Heart left ventricle (tissue), 16 donors: ENCODE measurements around the gene TFEB. TPM values are rescaled to one million over a fixed set of nuclear protein-coding genes. Genes with fewer than 3 reads are reported as not detected.

Experiments used
- ATAC-seq, 4 donors: fragments of 200-7000 bp; cut with Tn5 transposase; one replicate each; pipeline ENCODE4 v1.9.1; 2020 to 2022; ENCODE audit warnings: moderate library complexity in 4 of 4, mild to moderate bottlenecking in 3 of 4, moderate number of reproducible peaks in 1 of 4
- DNase-seq, 5 donors: peaks; one replicate each; pipeline ENCODE4 v3.0.0-alpha.2; 2020
- H3K27ac ChIP-seq, 12 donors: fragments of 200-600 bp; sonication (generic) in 4 of 12; one replicate each; pipeline versions ENCODE4 v1.5.0 to v1.8.0; 2016 to 2022; ENCODE audit warnings: mild to moderate bottlenecking in 2 of 12
- H3K27me3 ChIP-seq, 9 donors: fragments of 200-600 bp; sonication (generic) in 2 of 9; one replicate each; pipeline versions ENCODE4 v1.5.1 to v1.8.0; 2016 to 2022; ENCODE audit warnings: mild to moderate bottlenecking in 3 of 9
- H3K36me3 ChIP-seq, 9 donors: fragments of 200-600 bp; sonication (generic) in 2 of 9; one replicate each; pipeline versions ENCODE4 v1.5.0 to v1.8.0; 2018 to 2022; ENCODE audit warnings: mild to moderate bottlenecking in 2 of 9
- H3K4me1 ChIP-seq, 12 donors: fragments of 200-600 bp; sonication (generic) in 4 of 12; one replicate each; pipeline versions ENCODE4 v1.5.0 to v1.8.0; 2016 to 2022; ENCODE audit warnings: mild to moderate bottlenecking in 3 of 12
- H3K4me3 ChIP-seq, 12 donors: fragments of 200-600 bp; sonication (generic) in 4 of 12; one replicate each; pipeline versions ENCODE4 v1.5.0 to v1.8.0; 2017 to 2022; ENCODE audit warnings: mild to moderate bottlenecking in 9 of 12, moderate library complexity in 4 of 12
- H3K9me3 ChIP-seq, 12 donors: fragments of 200-600 bp; sonication (generic) in 4 of 12; one replicate each; pipeline versions ENCODE4 v1.5.0 to v1.8.0; 2016 to 2022; ENCODE audit warnings: mild to moderate bottlenecking in 1 of 12
- CTCF ChIP-seq, 12 donors: fragments of 200-600 bp; sonication (generic) in 4 of 12; IDR thresholded peaks; one replicate each; pipeline versions ENCODE4 v1.5.0 to v1.8.0; 2018 to 2022; ENCODE audit warnings: antibody characterized with exemption in 12 of 12, mild to moderate bottlenecking in 5 of 12
- POLR2A ChIP-seq, 2 donors: fragments of 450-650 bp; IDR thresholded peaks; one replicate each; pipeline ENCODE4 v1.6.1; 2017; ENCODE audit warnings: antibody characterized with exemption in 2 of 2, mild to moderate bottlenecking in 2 of 2, moderate library complexity in 2 of 2
- WGBS, 4 donors: extraction: QIAGEN DNeasy Blood & Tissue Kit in 2 of 4; methylation state at CpG; one replicate each; pipeline versions ENCODE4 v1.1.5 to v1.1.7; 2013 to 2018; 5-methylcytosine and 5-hydroxymethylcytosine counted together
- intact Hi-C, 10 donors: fragments of 100-400 bp; cut with DNase I; formaldehyde crosslinking; loops; one replicate each; pipeline versions ENCODE4 v1.11.1 to v1.14.2; 2022
- polyA plus RNA-seq, 2 donors: library from polyadenylated mRNA; stranded (reverse); fragments of 200-250 nt; gene quantifications; one replicate each; pipeline ENCODE4 v1.2.3, GENCODE V29; 2013
- total RNA-seq, 9 donors: library from RNA; depleted of rRNA in 2 of 9; stranded (reverse); fragments of >200 nt in 2 of 9; fragmentation: NEBNext Ultra II Directional in 3 of 9; extraction: Animal tissue kit (Norgen Biotek cat#: 25700) in 3 of 9; gene quantifications; one replicate each; pipeline versions ENCODE4 v1.1.0 to v1.2.4, GENCODE V29; 2016 to 2023
- donor health status: ischemic (EF 13 %, LVEDD 7.1; RV severe dilation, severe dysfunction).
- donor health status: healthy with polysubstance abuse.
- donor health status: DM: no; HTN: yes; CAD: no.
- donor health status: DM: no; HTN: no; CAD: no.
- donor health status: ischemic (EF 25% LVEDD 6.9; RV normal size, moderate dysfunction).
- donor health status: ischemic (EF 25% LVEDD 5.7; RV mildly dilated, moderate dysfunction).
- donor health status: healthy.
- donor health status: DM: yes; HTN: yes; CAD: no.
- donor health status: ischemic (EF 35%, LVEDD 5.7; RV mildly dilated, moderate dysfunction).
- donor health status: nonischemic (EF 11% LVEDD 7.7; RV severe dilation, severe dysfunction).
- donor health status: DM: yes; HTN: yes; CAD: no.
- donor health status: PGD.
- donor health status: ischemic (EF 29% LVEDD 5.4; RV normal size, mild dysfunction).
- donor health status: nonischemic (EF 23%, LVEDD 6.1; RV moderate dilation, normal function).

Gene TFEB
- total and polyA plus RNA-seq, 11 donors = 26.2 to 47.2 (median 40.4) TPM

- peaks cover 21 to 100% (median 77%) of the 10 kb centered on the region in 12 donors for H3K4me1 ChIP-seq
- WGBS, 4 donors = 63 to 83% (median 71%) methylated on average over 3 of the region's 3 CpGs
Observed at GRCh38 chr6:41721414-41721813, 14.0 kb downstream of the TFEB start.

GRCh38 chr6:41720783-41721182 is 14.6 kb downstream of the TFEB start:
- no peaks in the 10 kb centered on the region for H3K9me3 ChIP-seq
- peak overlapping the region in 2 of 12 donors; percentile 44 to 84 for H3K27ac ChIP-seq
- H3K4me3 ChIP-seq = no peak overlapping the region
- DNase-seq = peak in 2 of 5 donors; percentile 19 to 28
- WGBS, 4 donors = 69 to 83% (median 81%) methylated on average over 2 of the region's 2 CpGs
- no peaks in the 10 kb centered on the region for H3K27me3 ChIP-seq
- H3K36me3 ChIP-seq = no peaks in the 10 kb centered on the region
- H3K4me1 ChIP-seq = peaks cover 21 to 100% (median 79%) of the 10 kb centered on the region in 12 donors
- TF ChIP-seq POLR2A (IDR thresholded peaks at IDR 0.05) (no peak), CTCF (IDR thresholded peaks at IDR 0.05) (no peak)
- ATAC-seq = no peak
- intact Hi-C loops = no loop called here

More at GRCh38 chr6:41721414-41721813, 14.0 kb downstream of the TFEB start:
- intact Hi-C loops = no loop called here
- Histone ChIP-seq H3K36me3 (no peaks in the 10 kb centered on the region), H3K27ac (peak overlapping the region in 1 of 12 donors; percentile 9), H3K9me3 (no peaks in the 10 kb centered on the region), H3K4me3 (no peak overlapping the region), H3K27me3 (no peaks in the 10 kb centered on the region)
- no peak for ATAC-seq
- peak in 2 of 5 donors; percentile 2 to 5 for DNase-seq
- TF ChIP-seq POLR2A (IDR thresholded peaks at IDR 0.05) (no peak), CTCF (IDR thresholded peaks at IDR 0.05) (no peak)

- intact Hi-C loops = no loop called here
- Histone ChIP-seq H3K9me3 (no peaks in the 10 kb centered on the region), H3K27ac (peak overlapping the region in 8 of 12 donors; percentile 2 to 84 (median 18)), H3K4me3 (no peak overlapping the region), H3K27me3 (no peaks in the 10 kb centered on the region), H3K4me1 (peaks cover 21 to 100% (median 76%) of the 10 kb centered on the region in 12 donors), H3K36me3 (no peaks in the 10 kb centered on the region)
- WGBS, 4 donors = 57 to 65% (median 62%) methylated on average over 3 of the region's 3 CpGs
- TF ChIP-seq CTCF (IDR thresholded peaks at IDR 0.05) (no peak), POLR2A (IDR thresholded peaks at IDR 0.05) (no peak)
- ATAC-seq (no peak), DNase-seq (peak in 1 of 5 donors; percentile 51)
Observed at GRCh38 chr6:41720262-41720620, 15.2 kb downstream of the TFEB start.

GRCh38 chr6:41719436-41720261 is 15.8 kb downstream of the TFEB start:
- intact Hi-C loops = no loop called here
- peak overlapping the region in 8 of 12 donors; percentile 2 to 84 (median 31) for H3K27ac ChIP-seq
- no peak for ATAC-seq
- H3K9me3 ChIP-seq = no peaks in the 10 kb centered on the region
- peaks cover 15 to 100% (median 74%) of the 10 kb centered on the region in 12 donors for H3K4me1 ChIP-seq
- H3K4me3 ChIP-seq = no peak overlapping the region
- TF ChIP-seq CTCF (IDR thresholded peaks at IDR 0.05) (no peak), POLR2A (IDR thresholded peaks at IDR 0.05) (no peak)
- DNase-seq = peak in 1 of 5 donors; percentile 7
- peaks cover 0 to 3% (median 0%) of the 10 kb centered on the region in 9 donors for H3K36me3 ChIP-seq
- H3K27me3 ChIP-seq = no peaks in the 10 kb centered on the region
- WGBS, 4 donors = 56 to 77% (median 74%) methylated on average over 7 of the region's 7 CpGs
